Hypothalamus (tissue), 51 donors: ENCODE results near the gene S100A5.
"Not testable (repeated sequence)": the region's sequence is repeated elsewhere in the genome, so short reads cannot be mapped to it uniquely, and the experiment has no call there.

Experiments used
- DNase-seq, 51 donors: peaks; one replicate each; lab custom pipeline; 2025; lab: John Stamatoyannopoulos, UW

Gene S100A5

DNA sequence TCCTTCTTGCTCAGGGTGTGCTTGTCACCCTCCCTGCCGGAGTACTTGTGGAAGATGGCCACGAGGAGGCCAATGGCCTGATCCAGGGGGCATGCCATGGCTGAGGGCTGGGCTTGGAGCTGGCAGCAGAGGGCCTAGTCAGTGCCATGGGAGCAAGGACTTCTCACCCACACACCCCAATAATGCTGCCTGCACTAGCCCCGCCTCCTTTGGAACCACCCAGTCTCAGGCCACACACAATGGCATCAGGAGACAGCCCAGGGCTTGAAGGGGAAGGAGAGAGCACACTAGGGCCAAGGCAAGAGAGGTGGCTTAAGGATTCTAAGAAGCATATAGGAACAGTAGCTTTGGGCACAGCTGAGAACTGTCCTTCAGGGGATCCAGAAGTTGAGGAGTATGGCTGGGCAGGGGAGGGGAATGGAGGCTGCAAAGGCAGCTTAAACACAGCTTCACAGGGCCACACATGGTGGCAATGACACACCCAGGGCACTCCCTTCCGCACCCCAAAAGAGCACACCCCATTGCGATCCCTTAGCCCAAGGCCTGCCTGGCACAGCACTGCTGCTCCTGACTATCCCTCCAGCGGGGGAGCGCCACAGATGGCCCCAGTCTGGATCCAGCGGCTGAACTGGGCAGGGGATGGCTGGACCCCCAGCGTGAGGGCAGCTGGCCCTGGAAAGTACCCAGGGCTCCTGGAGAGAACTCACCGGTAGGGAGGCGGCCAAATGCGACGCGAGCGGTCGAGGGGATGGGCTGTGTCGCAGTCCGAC lies 5.3 kb downstream of the S100A5 start, which contains the start of gene S100A6:
S100A6 (minus strand) TSS at position 750 of the 770 bp plus-strand sequence; CDS start at position 98, 652 bp downstream.
- DNase-seq, result peak in 26 of 51 donors; percentile 10 to 66 (median 32)

DNA sequence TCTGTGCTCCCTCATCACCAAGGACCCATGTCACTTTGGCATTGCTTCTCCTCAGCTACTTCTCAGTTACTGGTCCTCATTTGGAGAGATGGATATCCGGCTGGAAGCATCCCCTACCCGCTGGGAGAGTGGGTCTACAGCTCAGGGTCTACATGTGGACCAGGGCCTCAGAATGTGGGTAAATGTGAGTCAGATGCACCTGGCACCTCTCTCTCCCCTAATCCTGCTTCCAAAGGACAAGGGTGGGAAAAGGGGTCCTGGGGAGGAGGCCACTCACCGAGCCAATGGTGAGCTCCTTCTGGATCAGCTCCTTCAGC lies 5.9 kb downstream of the S100A5 start:
- peak in 1 of 51 donors; percentile 38 for DNase-seq

DNA sequence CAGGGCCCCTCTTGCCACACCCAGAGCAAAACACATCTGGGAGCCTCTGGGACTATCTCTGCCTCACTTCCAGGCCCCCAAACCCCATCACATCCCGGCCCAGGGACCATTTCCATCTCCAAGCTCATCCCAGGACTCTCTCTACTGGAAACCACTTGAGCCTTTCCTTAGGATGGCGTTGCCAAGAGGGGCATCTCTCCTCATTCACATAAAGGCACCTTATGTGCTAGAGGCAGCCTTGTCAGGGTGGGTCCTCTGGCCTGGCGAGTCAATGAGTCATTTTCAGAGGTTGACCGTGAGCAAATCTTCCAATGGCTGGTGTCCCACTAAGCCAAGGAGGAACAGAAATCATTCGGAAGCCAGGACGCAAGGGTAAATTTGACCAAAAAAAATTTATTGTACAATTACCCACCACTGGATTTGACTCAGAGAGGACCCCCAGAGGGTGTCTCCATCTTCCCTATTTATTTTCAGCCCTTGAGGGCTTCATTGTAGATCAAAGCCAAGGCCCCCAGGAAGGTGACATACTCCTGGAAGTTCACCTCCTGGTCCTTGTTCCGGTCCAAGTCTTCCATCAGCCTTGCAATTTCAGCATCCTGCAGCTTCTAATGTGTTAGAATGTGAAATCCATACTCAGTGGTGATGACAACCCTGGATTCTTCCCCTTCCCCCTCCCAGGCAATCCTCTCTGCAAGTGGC lies 6.4 kb downstream of the S100A5 start:
- DNase-seq, result no peak

DNA sequence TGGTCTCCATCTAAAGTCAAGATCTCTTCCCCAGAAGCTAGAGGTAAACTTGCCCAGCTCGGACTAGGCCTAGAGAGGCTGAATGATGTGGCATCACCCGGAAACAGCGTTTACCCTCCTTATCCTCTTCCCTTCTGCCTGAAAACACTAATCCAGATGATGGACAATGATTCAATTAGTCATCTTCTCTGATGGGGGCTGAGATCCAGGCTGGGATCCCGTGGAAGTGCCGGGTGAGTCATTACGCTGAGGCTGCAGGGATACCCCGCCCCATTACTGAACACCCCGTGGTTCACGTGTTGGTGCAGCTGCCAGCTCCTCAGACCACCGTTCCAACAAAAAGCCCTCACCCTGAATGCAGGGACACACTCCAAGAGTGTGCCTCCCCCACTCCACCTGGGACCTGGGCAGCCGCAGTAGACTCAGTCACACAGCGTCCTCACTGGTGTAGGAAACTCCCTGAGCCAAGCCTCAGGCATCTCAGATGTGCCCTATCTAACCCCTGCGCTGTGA lies 7.0 kb downstream of the S100A5 start:
- DNase-seq, result peak in 10 of 51 donors; percentile 9 to 61 (median 39)

DNA sequence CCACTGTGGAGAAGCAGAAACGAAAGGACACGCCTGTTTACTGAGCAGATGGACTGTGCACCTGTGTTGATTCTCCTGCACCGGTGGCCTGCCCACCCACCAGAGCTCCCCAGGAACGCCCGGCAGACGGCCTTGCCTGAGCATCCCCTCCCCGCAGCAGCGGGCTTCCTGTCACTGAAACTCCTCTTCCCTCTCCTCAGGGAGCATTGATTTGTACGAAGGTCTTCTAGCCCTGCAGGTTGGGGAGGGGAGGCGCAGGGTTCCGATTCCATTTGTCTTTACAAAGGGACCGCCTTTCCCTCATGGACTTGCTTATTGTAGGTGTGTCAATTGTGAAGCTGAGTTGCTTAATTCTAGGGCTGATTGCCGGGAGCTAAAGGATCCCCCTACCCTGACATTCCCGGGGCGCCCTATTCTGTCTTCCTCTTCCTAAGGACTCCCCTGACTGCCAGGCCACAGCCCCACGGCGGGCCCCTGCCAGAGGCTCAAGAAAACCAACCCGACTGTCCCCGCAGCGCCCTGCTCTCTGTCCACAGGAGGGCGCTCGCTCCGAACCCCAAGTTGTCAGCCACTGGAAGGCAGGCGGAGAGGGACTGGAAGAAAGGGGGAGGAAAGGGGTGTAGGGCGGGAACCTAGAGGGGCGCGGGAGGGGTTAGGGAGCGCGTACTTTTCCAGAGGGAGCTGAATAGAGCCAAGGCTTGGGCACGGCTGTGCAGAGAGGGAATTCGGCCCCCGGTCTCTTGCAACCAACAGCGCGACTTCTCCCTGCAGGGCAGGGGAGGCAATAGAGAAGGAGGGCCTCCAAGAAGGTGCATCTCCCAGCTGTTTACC lies 7.8 kb downstream of the S100A5 start:
- peak in 48 of 51 donors; percentile 20 to 83 (median 66) for DNase-seq

DNA sequence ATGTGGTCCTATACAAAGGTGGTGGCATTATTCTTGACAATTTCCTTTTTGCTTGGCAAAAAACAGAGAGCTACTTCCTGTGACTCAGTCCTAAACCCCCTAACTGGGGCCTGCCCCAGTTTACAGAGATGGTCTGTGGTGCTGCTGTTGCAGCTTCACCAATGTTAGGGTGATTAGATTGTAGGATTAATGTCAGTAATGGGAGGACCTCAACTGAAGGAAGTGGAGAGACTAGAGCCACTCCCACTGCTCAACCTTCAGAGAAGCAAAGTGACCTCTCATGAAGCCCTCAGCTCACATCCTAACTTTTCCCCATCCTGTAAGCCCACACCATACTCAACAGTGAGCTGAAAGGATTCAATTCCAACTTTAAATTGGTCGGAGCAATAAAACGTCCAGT lies 8.6 kb downstream of the S100A5 start:
- no peak for DNase-seq

DNA sequence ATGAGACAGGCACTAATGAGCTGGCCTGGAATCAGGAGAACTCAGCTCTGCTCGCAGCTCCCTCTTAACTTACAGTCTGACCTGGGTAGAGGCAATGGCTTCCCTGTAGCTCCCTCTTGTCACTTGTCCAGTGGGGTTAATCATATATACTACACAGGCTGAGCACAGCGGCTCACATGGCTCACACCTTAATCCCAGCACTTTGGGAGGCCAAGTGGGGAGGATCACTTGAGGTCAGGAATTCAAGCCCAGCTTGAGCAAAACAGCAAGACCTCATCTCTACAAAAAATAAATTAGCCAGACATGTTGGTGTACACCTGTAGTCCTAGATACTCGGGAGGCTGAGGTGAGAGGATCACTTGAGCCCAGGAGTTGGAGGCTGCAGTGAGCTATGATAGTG lies 9.1 kb downstream of the S100A5 start:
- no peak for DNase-seq

DNA sequence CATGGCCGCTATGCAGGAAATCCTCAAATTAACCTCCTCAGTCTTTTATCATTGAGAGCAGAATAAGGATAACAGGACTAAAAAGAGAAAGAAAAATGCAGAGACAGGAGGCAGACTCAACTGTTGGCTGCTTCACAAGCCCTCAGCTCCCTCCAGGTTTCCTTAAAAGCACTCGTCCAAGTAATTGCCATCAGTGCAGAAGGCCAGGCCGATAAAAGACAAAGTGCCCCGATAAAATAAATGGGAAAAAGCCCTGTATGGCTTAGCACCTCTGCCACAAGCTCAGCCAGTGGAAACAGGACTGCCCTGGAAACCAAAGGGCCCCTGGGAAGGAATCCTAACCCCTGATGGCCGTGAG lies 13.1 kb downstream of the S100A5 start:
- no peak for DNase-seq

DNA sequence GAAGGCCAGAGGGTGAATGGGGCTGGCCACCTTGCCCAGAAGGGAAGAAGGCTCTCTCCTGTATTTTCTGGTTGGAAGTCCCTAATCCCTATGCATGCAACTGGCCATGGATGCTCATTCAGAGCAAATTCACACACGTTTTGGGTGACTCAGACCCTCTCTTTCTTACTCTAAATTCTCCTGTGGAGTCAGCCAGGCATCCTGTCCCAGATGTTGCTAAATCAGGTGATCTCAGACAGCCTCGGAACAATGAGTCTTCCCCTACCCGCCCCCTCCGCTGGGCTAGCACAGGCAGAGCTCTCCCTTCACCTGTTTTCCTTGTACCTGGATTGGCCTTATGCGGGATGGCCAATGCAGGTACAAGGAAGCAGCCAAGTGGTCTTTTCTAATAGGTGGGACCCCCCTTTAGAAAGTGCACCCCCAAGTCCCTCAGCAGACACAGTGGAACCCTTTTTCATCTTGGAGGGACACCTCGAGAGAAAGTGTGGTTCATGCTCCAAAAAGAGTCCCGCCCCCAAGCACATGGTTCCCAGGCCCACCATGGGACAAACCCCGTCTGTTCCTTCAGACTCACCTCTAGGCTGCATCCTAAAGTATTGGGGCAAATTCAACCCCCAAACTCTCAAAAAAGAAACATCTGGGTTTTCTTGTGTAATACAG lies 13.6 kb downstream of the S100A5 start:
- DNase-seq, result no peak

DNA sequence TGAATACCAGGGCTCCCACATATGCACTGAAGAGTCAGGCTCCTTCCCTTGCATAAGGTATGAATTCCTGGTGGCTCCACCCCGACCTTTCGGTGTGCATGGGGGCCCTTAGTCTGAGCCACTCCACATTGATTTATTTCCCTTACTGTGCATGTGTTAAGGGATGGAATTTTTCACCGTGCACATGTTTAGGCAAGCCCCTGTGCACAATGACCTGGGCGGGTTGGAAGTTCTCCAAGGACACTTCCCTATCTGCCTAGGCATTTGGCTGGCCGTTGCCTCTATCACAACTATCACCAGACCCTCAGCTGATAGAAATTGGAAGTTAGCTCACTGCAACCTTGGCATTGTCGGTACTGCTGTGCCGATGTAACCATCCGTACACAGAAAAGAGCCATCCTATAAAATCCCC lies 14.6 kb downstream of the S100A5 start:
- DNase-seq, result no peak

DNA sequence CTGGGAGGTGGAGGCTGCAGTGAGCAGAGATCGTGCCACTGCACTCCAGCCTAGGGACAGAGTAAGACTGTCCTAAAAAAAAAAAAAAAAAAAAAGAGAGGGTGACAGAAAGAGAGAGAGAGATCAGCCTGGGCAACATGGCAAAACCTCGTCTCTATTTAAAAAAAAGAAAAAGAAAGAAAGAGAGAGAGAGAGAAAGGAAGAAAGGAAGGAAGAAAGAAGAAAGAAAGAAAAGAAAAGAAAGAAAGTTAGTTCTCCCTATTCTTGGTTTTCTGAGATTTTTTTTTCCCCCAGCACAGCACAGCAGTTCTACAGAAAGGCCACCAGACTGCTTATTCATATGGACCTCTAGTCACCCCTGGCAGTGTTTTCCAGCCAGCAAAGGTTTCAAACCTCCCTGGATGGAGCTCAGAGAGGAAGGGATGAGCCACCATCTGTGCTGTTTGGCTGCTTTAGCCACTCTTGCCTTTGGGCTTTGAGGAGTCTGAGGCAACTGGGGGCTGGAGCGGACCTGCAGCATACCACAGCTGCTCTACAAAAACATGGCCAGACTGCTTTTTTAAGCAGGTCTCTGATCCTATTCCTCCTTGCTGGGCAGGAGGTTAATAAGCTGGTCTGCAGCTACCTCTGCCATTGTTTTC lies 15.5 kb downstream of the S100A5 start:
- DNase-seq, result no peak

DNA sequence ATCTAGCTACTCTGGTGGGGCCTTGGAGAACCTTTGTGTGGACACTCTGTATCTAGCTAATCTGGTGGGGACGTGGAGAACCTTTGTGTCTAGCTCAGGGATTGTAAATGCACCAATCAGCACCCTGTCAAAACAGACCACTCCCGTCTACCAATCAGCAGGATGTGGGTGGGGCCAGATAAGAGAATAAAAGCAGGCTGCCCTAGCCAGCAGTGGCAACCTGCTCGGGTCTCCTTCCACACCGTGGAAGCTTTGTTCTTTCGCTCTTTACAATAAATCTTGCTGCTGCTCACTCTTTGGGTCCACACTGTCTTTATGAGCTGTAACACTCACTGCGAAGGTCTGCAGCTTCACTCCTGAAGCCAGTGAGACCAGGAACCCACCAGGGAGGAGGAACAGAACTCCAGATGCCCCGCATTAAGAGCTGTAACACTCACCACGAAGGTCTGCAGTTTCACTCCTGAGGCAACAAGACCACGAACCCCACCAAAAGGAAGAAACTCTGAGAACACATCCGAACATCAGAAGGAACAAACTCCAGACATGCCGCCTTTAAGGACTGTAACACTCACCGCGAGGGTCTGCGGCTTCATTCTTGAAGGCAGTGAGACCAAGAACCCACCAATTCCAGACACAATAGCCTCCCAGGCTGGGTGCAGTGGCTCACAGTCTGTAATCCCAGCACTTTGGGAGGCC lies 18.2 kb downstream of the S100A5 start:
- not testable (repeated sequence) for DNase-seq

DNA sequence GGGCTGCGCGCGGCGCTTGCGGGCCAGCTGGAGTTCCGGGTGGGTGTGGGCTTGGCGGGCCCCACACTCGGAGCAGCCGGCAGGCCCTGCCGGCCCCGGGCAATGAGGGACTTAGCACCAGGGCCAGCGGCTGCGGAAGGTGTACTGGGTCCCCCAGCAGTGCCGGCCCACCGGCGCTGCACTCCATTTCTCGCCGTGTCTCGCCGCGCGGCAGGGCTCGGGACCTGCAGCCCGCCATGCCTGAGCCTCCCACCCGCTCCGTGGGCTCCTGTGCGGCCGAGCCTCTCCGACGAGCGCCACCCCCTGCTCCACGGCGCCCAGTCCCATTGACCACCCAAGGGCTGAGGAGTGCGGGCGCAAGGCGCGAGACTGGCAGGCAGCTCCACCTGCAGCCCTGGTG lies 18.9 kb downstream of the S100A5 start:
- not testable (repeated sequence) for DNase-seq

DNA sequence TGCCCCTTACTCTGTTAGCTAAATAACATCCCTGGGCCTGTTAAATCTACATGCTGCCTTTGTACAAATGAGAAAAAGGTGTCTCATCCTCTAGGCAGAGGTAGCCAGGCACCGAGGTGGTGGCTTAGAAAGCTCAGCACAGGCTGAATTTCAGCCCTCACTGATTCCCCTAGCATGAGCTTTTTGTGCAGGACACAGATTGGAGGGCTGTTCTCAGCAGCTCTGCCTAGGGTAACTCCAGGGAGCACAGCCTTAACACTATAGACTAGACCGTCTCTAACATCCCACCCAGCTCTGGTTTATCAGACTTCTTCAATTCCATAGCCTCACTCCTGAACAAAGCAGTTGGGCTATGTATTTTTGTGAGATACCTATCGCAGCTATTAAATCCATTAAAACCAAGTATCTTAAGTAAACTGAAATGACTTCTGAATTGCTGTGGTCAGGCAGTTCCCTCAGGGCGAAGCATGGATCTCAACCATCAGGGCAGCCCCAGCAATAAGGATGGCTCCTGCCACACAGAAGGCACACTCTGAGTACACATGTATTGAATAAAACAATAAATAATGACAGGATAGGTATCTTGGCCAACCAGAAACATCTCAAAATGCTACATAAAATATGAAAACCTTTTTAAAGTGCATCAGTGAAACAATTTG lies 19.8 kb downstream of the S100A5 start:
- no peak for DNase-seq

DNA sequence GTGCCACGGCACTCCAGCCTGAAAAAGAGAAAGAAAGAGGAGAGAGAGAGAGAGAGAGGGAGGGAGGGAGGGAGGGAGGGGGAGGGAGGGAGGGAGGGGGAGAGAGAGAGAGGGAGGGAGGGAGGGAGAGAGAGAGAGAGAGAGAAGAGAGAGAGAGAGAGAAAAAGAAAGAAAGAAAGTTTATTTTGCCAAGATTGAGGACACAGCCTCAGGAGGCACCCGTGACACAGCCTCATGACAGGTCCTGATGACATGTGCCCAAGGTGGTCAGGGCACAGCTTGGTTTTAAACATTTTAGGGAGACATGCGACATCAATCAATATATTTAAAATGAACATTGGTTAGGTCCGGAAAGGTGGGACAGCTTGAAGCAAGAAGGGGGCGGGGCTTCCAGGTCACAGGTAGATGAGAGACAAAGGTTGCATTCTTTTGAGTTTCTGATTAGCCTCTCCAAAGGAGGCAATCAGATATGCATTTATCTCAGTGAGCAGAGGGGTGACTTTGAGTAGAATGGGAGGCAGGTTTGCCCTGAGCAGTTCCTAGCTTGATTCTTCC lies 20.5 kb downstream of the S100A5 start:
- DNase-seq, result not testable (repeated sequence)

DNA sequence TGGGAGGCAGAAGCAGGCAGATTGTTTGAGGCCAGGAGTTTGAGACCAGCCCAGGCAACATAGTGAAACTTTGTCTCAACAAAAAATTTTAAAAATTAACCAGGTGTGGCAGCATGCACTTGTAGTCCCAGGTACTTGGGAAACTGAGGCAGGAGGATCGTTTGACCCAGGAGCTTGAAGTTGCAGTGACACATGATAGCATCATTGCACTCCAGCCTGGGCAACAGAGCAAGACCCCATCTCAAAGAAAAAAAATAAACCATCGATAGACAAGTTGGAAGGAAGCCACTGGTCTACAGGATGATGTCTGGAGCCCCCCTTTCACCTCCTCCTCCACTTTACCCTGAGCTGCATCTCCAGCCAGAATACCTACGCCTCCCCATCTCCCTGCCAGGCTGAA lies 21.5 kb downstream of the S100A5 start:
- no peak for DNase-seq

DNA sequence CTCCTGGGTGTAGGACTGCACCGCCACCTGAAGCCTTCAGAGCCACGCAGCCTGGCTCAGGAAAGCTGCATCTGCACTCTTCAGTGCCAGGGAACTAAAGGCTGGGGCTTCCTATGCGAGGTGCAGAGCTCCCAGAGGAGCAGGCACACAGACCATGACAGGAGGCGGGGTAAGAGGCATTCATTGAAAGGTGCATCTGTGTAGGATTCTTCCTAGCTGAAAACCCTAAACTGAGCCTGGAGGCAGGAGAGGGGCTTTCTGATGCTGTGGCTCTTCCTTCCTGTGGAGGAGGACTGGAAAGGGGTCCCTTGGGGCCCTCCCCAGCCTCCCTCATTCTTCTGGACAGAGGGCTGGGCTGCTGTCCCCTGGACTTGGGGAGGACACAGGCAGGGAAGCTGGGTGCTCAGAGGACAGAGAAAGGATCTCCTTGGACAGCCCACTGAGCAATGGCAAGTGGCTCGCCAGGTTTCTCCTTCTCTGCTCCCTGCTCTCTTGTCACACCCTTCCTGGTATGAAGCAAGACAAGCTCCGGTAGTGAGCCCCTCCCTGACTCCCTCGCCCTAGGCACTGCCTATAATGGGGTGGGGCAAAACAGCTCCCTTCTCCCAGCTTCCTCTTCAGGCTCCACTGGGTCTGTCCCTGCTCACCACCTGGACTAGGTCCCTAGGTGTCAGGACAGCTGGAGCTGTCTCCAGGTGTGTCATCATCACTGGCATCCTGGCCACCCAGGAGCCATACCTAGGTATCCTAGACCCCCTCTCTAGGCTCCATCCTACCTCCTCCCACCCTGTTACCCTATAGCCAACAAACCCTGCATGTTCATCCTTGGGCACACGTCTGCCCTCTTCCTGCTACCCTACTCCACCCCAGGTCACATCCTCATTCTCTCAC lies 25.0 kb downstream of the S100A5 start:
- DNase-seq, result no peak

DNA sequence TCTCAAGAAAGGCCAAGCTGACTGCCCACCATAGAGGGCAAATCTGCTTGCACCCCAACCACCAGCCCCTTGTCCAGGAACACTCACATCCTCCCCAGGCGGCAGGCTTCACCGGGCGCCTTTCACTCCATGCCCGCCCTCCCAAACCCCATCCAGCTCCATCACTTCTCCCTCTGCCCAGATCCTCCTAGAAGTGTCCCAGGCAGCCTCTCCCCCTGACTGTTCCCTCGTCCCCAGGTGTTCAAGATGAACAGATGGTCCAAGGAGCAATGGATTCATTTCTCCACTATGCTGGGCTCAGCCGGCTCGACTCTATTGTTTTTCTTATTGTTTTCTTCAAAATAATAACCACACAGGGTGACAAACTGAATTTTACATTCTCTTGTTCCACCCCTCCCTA lies 27.1 kb downstream of the S100A5 start:
- DNase-seq, result no peak
